GM12878 (cell line): ENCODE measurements around the gene MXRA7. TPM values are rescaled to one million over a fixed set of nuclear protein-coding genes. Genes with fewer than 3 reads are reported as not detected.

Source experiments
- ATF3 ChIP-seq: IDR thresholded peaks from 2 replicates; pipeline ENCODE4 v1.6.1; 2011; ENCODE audit warnings: low read depth, mild to moderate bottlenecking, low read length, moderate library complexity, borderline replicate concordance; ENCODE audit errors: extremely low read depth
- CUX1 ChIP-seq: IDR thresholded peaks from 2 replicates; pipeline ENCODE4 v1.6.1; 2012; ENCODE audit warnings: improper control_type of control experiment, low read depth, low read length; ENCODE audit not compliant: insufficient replicate concordance
- EP300 ChIP-seq, 2 experiments: fragments of 150-350 bp in 1 of 2; IDR thresholded peaks; 2 replicates each; pipeline ENCODE4 v1.6.1; 2011 to 2012; ENCODE audit warnings: low read depth in 2 of 2, low read length in 2 of 2, borderline replicate concordance in 1 of 2, improper control_type of control experiment in 1 of 2, inconsistent platforms in 1 of 2; ENCODE audit not compliant: control insufficient read depth in 1 of 2
- FOXM1 ChIP-seq: IDR thresholded peaks from 2 replicates; pipeline ENCODE4 v1.6.1; 2012; ENCODE audit warnings: low read depth, mild to moderate bottlenecking, inconsistent platforms, low read length, moderate library complexity
- HCFC1 ChIP-seq: fragments of 150-350 bp; IDR thresholded peaks from 2 replicates; pipeline ENCODE4 v1.6.1; 2014; ENCODE audit warnings: low read length
- HDAC6 ChIP-seq: fragments of 200-600 bp; sonication (generic); IDR thresholded peaks from one replicate; pipeline ENCODE4 v1.8.0; 2017; ENCODE audit warnings: antibody characterized with exemption; ENCODE audit not compliant: unreplicated experiment
- HSF1 ChIP-seq: fragments of 150-350 bp; IDR thresholded peaks from 2 replicates; pipeline ENCODE4 v1.6.1; 2014; ENCODE audit warnings: mild to moderate bottlenecking, low read depth, low read length
- JUNB ChIP-seq: IDR thresholded peaks from 2 replicates; pipeline ENCODE4 v1.6.1; 2016; ENCODE audit warnings: antibody characterized with exemption, mild to moderate bottlenecking
- MEF2B ChIP-seq: fragments of 450-650 bp; IDR thresholded peaks from 2 replicates; pipeline ENCODE4 v1.6.1; 2018; ENCODE audit warnings: mild to moderate bottlenecking, moderate library complexity; ENCODE audit not compliant: partially characterized antibody, poor library complexity, severe bottlenecking
- NKRF ChIP-seq: fragments of 450-650 bp; conservative IDR thresholded peaks from 2 replicates; pipeline ENCODE4 v1.6.1; 2017; ENCODE audit warnings: mild to moderate bottlenecking, moderate library complexity
- PAX8 ChIP-seq: fragments of 450-650 bp; IDR thresholded peaks from 2 replicates; pipeline ENCODE4 v1.6.1; 2017; ENCODE audit warnings: mild to moderate bottlenecking, moderate library complexity
- PBX3 ChIP-seq: IDR thresholded peaks from 2 replicates; pipeline ENCODE4 v1.6.1; 2011; ENCODE audit warnings: mild to moderate bottlenecking, low read depth, low read length, moderate library complexity; ENCODE audit not compliant: insufficient replicate concordance
- RUNX3 ChIP-seq: IDR thresholded peaks from 2 replicates; pipeline ENCODE4 v1.6.1; 2012; ENCODE audit warnings: low read length, inconsistent platforms
- SMAD1 ChIP-seq: fragments of 450-650 bp; IDR thresholded peaks from 2 replicates; pipeline ENCODE4 v1.6.1; 2018; ENCODE audit warnings: mild to moderate bottlenecking, low read depth; ENCODE audit not compliant: partially characterized antibody
- SMARCA5 ChIP-seq: fragments of 450-650 bp; IDR thresholded peaks from 2 replicates; pipeline ENCODE4 v1.6.1; 2017; ENCODE audit warnings: mild to moderate bottlenecking
- SP1 ChIP-seq: IDR thresholded peaks from one replicate; pipeline ENCODE4 v1.6.1; 2011; ENCODE audit warnings: low read depth, low read length
- SRF ChIP-seq, 2 experiments: IDR thresholded peaks; 2 replicates each; pipeline ENCODE4 v1.6.1; 2011; ENCODE audit warnings: low read depth in 2 of 2, low read length in 2 of 2, mild to moderate bottlenecking in 1 of 2, moderate library complexity in 1 of 2
- TBL1XR1 ChIP-seq: IDR thresholded peaks from 2 replicates; pipeline ENCODE4 v1.6.1; 2012; ENCODE audit warnings: low read depth, low read length, improper control_type of control experiment
- ZNF622 ChIP-seq: fragments of 450-650 bp; IDR thresholded peaks from 2 replicates; pipeline ENCODE4 v1.6.1; 2017; ENCODE audit warnings: mild to moderate bottlenecking, inconsistent platforms
- ZZZ3 ChIP-seq: IDR thresholded peaks from 2 replicates; pipeline ENCODE4 v1.6.1; 2011; ENCODE audit warnings: low read depth; ENCODE audit not compliant: control insufficient read depth, insufficient read length
- polyA plus RNA-seq, 11 experiments: library from polyadenylated mRNA; depleted of rRNA in 4 of 11; unstranded in 6 of 11; stranded (reverse) in 5 of 11; fragments of >200 nt; fragmentation: Nextera tagmentation in 4 of 11; fragmentation: Illumina TruSeq in 1 of 11; extraction: Ambion mirVana in 4 of 11; extraction: Trizol in 1 of 11; gene quantifications; 1 replicate in 1 of 11; 2 replicates in 10 of 11; pipeline versions ENCODE4 v1.2.1 to v1.2.3, GENCODE V29; 2011 to 2016; ENCODE audit warnings: inconsistent platforms in 2 of 11, missing spikeins in 2 of 11, low read depth in 1 of 11
- total RNA-seq, 4 experiments: library from RNA; depleted of rRNA in 3 of 4; stranded (reverse); fragments of >200 nt in 3 of 4; fragmentation: Illumina TruSeq in 1 of 4; extraction: Trizol in 1 of 4; gene quantifications; 2 replicates each; pipeline versions ENCODE4 v1.2.1 to v1.2.3, GENCODE V29; 2013 to 2021

MXRA7 gene
- total and polyA plus RNA-seq, 10 of the 15 experiments (the other 5 are each of a cell fraction or from before 2014, with no cell fraction given) = 0.03 to 2.0 (median 0.33) TPM

- TF ChIP-seq CUX1 = peak; percentile 33
- TF ChIP-seq TBL1XR1 = no peak
- TF ChIP-seq SRF (IDR thresholded peaks at IDR 0.05; ENCODE audit: low read depth in 2 of 2, low read length in 2 of 2) = peak in 1 of 2 experiments; percentile 57; a peak in 1 of 4 replicates
- TF ChIP-seq SP1 = peak; percentile 89
- TF ChIP-seq SMARCA5 = peak; percentile 63; the same call in 1 of the 2 replicates
- no peak for TF ChIP-seq JUNB
- no peak for TF ChIP-seq FOXM1
- no peak for TF ChIP-seq ZNF622
- peak; percentile 79 for TF ChIP-seq HCFC1
- TF ChIP-seq RUNX3 = peak; percentile 85
- peak; percentile 47 for TF ChIP-seq HDAC6
- TF ChIP-seq PBX3 = no peak
- peak; percentile 52 for TF ChIP-seq MEF2B
- no peak for TF ChIP-seq EP300 (IDR thresholded peaks at IDR 0.05; ENCODE audit: borderline replicate concordance in 1 of 2, control insufficient read depth in 1 of 2, low read depth in 2 of 2, low read length in 2 of 2)
- no peak for TF ChIP-seq SMAD1
- peak; percentile 92 for TF ChIP-seq NKRF
- no peak for TF ChIP-seq ATF3
- peak; percentile 66 for TF ChIP-seq HSF1
- no peak for TF ChIP-seq PAX8
- no peak for TF ChIP-seq ZZZ3
Observed at GRCh38 chr17:76726231-76726775, 15.5 kb upstream of the MXRA7 start, which contains the start of gene JMJD6 (continued).
